Hepatocyte (in vitro differentiated cells): Measurements from ENCODE around the gene PNMA8C. TPM values are rescaled to one million over a fixed set of nuclear protein-coding genes. Genes with fewer than 3 reads are reported as not detected.

Source experiments
- DNase-seq: peaks from one replicate; pipeline ENCODE4 v3.0.0-alpha.2; 2016; ENCODE audit warnings: low spot score
- H2AFZ ChIP-seq: fragments of 200-600 bp; sonication (generic); 2 replicates; pipeline ENCODE4 v1.6.0; 2016; ENCODE audit warnings: antibody characterized with exemption, mild to moderate bottlenecking
- H3K27ac ChIP-seq: fragments of 200-600 bp; sonication (generic); 2 replicates; pipeline ENCODE4 v1.5.1; 2016; ENCODE audit warnings: mild to moderate bottlenecking
- H3K27me3 ChIP-seq: fragments of 200-600 bp; sonication (generic); 2 replicates; pipeline ENCODE4 v1.6.1; 2016
- H3K36me3 ChIP-seq: fragments of 200-600 bp; sonication (generic); replicated peaks from 2 replicates; pipeline ENCODE4 v1.5.1; 2016; ENCODE audit warnings: low read depth; ENCODE audit not compliant: insufficient read depth
- H3K4me1 ChIP-seq: fragments of 200-600 bp; sonication (generic); 2 replicates; pipeline ENCODE4 v1.5.1; 2016; ENCODE audit warnings: mild to moderate bottlenecking, moderate library complexity; ENCODE audit not compliant: insufficient read depth
- H3K4me2 ChIP-seq: fragments of 200-600 bp; sonication (generic); 2 replicates; pipeline ENCODE4 v1.6.0; 2016
- H3K4me3 ChIP-seq: fragments of 200-600 bp; sonication (generic); 2 replicates; pipeline ENCODE4 v1.5.1; 2016; ENCODE audit warnings: mild to moderate bottlenecking
- H3K79me2 ChIP-seq: fragments of 200-600 bp; sonication (generic); 2 replicates; pipeline ENCODE4 v1.6.0; 2017; ENCODE audit warnings: mild to moderate bottlenecking
- H3K9me2 ChIP-seq: fragments of 200-600 bp; sonication (generic); replicated peaks from 2 replicates; pipeline ENCODE4 v1.6.0; 2017; ENCODE audit warnings: mild to moderate bottlenecking; ENCODE audit not compliant: insufficient read depth
- H3K9me3 ChIP-seq: fragments of 200-600 bp; sonication (generic); 2 replicates; pipeline ENCODE4 v1.5.1; 2016; ENCODE audit warnings: low read depth, mild to moderate bottlenecking
- H4K20me1 ChIP-seq: fragments of 200-600 bp; sonication (generic); 2 replicates; pipeline ENCODE4 v1.6.0; 2016; ENCODE audit warnings: mild to moderate bottlenecking; ENCODE audit not compliant: insufficient read depth, poor library complexity, severe bottlenecking
- CTCF ChIP-seq: fragments of 200-600 bp; sonication (generic); IDR thresholded peaks from 2 replicates; pipeline ENCODE4 v1.5.1; 2016; ENCODE audit warnings: antibody characterized with exemption, mild to moderate bottlenecking; ENCODE audit not compliant: poor library complexity
- EZH2 ChIP-seq: fragments of 200-600 bp; sonication (generic); IDR thresholded peaks from 2 replicates; pipeline ENCODE4 v1.6.1; 2016; ENCODE audit warnings: antibody characterized with exemption, mild to moderate bottlenecking, borderline replicate concordance
- EZH2phosphoT487 ChIP-seq: fragments of 200-600 bp; sonication (generic); IDR thresholded peaks from one replicate; pipeline ENCODE4 v1.6.1; 2018; ENCODE audit warnings: antibody characterized with exemption, mild to moderate bottlenecking, low read depth, moderate library complexity; ENCODE audit not compliant: unreplicated experiment, severe bottlenecking
- WGBS: methylation state at CpG from one replicate; pipeline ENCODE4 v1.1.6; 2016; ENCODE audit warnings: low lambda C conversion rate; ENCODE audit errors: missing lambda C conversion rate; 5-methylcytosine and 5-hydroxymethylcytosine counted together
- polyA plus RNA-seq: library from polyadenylated mRNA; unstranded; fragments of >200 nt; fragmentation: Nextera tagmentation; extraction: Ambion mirVana; gene quantifications from 2 replicates; pipeline ENCODE4 v1.2.1, GENCODE V29; 2016
- total RNA-seq: library from RNA; depleted of rRNA; stranded (reverse); fragments of >200 nt; gene quantifications from 2 replicates; pipeline ENCODE4 v1.2.3, GENCODE V29; 2014

Gene PNMA8C
- total and polyA plus RNA-seq, 2 experiments from 2014 or later: 0.27 TPM; not detected in 1

DNA sequence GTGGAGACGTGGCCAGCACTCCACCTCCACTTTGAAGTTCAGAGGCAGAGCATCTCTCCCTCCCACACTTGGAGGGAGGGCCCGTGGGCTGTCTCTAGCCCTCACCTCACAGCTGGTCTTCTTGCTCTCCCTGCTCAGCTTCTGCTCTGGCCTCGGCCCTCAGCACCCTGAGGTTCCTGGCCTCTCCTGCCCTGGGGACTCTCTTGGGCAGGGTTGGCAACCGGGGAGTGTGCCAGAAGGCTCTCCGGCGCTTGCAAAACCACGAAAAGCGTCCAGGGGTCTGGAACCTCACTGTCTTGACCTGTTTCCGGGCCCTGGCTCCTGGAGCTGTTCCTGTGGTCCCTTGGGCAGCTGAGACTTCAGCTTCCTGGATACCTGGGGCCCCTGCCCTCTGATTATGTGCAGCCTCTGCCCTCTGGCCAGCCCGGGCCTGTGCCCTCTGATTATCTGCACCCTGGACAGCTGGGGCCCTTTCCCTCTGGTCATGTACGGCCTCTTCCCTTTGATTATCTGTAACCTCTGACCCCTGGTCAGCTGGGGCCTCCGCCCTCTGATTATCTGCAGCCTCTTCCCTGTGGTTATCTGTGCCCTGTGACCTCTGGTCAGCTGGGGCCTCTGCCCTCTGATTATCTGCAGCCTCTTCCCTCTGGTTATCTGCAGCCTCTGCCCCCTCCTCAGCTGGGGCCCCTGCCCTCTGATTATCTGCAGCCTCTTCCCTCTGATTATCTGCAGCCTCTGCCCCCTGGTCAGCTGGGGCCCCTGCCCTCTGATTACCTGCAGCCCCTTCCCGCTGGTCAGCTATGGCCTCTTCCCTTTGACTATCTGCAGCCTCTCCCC is 17.4 kb downstream of the PNMA8C start:
- Histone ChIP-seq H3K36me3 (no peaks in the 10 kb centered on the region), H2AFZ (no peak overlapping the region), H3K4me2 (peak overlapping the region; percentile 95), H3K9me2 (no peaks in the 10 kb centered on the region), H4K20me1 (peaks cover 21% of the 10 kb centered on the region), H3K27ac (peak overlapping the region; percentile 94), H3K4me3 (peak overlapping the region; percentile 77), H3K27me3 (no peaks in the 10 kb centered on the region), H3K9me3 (no peaks in the 10 kb centered on the region), H3K4me1 (peaks cover 63% of the 10 kb centered on the region), H3K79me2 (peaks cover 39% of the 10 kb centered on the region)
- DNase-seq: peak; percentile 4
- TF ChIP-seq EZH2 (no peak), EZH2phosphoT487 (no peak), CTCF (no peak)
- WGBS: 72% methylated on average over 13 of the region's 13 CpGs

- Histone ChIP-seq H3K27ac (no peak overlapping the region), H3K4me3 (no peak overlapping the region), H2AFZ (no peak overlapping the region), H3K4me1 (peaks cover 59% of the 10 kb centered on the region), H3K36me3 (no peaks in the 10 kb centered on the region), H4K20me1 (peaks cover 21% of the 10 kb centered on the region), H3K4me2 (peak overlapping the region; percentile 95), H3K79me2 (peaks cover 39% of the 10 kb centered on the region), H3K9me3 (no peaks in the 10 kb centered on the region), H3K9me2 (no peaks in the 10 kb centered on the region), H3K27me3 (no peaks in the 10 kb centered on the region)
- no peak for DNase-seq
- 93% methylated on average over 13 of the region's 13 CpGs for WGBS
- no peak for TF ChIP-seq EZH2phosphoT487
These were observed 18.3 kb downstream of the PNMA8C start for GRCh38 chr19:46410205-46411087.

DNA sequence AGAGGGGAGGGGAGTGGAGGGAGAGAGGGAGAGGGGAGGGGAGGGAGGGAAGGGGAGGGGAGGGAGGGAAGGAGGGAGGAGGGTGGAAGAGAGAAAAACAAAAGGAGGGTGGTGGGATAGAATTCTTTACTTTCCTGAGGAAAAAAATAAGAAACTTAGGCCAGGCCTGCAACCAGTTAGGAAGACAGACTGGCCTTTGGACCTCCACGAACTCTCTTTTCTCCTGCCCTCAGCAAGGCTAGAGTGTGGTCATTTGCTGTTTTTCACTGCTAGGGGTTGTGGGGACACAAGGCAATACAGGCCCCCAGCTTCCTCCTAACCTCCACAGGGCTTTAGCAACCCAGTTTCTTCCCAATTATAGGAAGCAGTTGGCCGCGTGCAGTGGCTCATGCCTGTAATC is 19.5 kb downstream of the PNMA8C start:
- peak overlapping the region; percentile 78 for H3K27ac ChIP-seq
- no peaks in the 10 kb centered on the region for H3K27me3 ChIP-seq
- peak; percentile 24 for DNase-seq
- WGBS: 55% methylated on average over 3 of the region's 3 CpGs
- peak overlapping the region; percentile 79 for H3K4me2 ChIP-seq
- H3K79me2 ChIP-seq: peaks cover 39% of the 10 kb centered on the region
- H3K9me3 ChIP-seq: no peaks in the 10 kb centered on the region
- peaks cover 21% of the 10 kb centered on the region for H4K20me1 ChIP-seq
- no peaks in the 10 kb centered on the region for H3K9me2 ChIP-seq
- no peaks in the 10 kb centered on the region for H3K36me3 ChIP-seq
- H3K4me1 ChIP-seq: peaks cover 64% of the 10 kb centered on the region
- no peak for TF ChIP-seq EZH2
- no peak overlapping the region for H2AFZ ChIP-seq
- H3K4me3 ChIP-seq: no peak overlapping the region

- H3K4me3 ChIP-seq: no peak overlapping the region
- H3K9me2 ChIP-seq: no peaks in the 10 kb centered on the region
- H3K27ac ChIP-seq: peak overlapping the region; percentile 89
- no peaks in the 10 kb centered on the region for H3K9me3 ChIP-seq
- H4K20me1 ChIP-seq: peaks cover 21% of the 10 kb centered on the region
- no peaks in the 10 kb centered on the region for H3K36me3 ChIP-seq
- WGBS: 6% methylated on average over 11 of the region's 11 CpGs
- peak; percentile 83 for DNase-seq
- peaks cover 59% of the 10 kb centered on the region for H3K4me1 ChIP-seq
- peak overlapping the region; percentile 79 for H3K4me2 ChIP-seq
- H2AFZ ChIP-seq: no peak overlapping the region
- no peak for TF ChIP-seq EZH2phosphoT487
- no peak for TF ChIP-seq CTCF
- no peak for TF ChIP-seq EZH2
- H3K27me3 ChIP-seq: no peaks in the 10 kb centered on the region
- H3K79me2 ChIP-seq: peaks cover 39% of the 10 kb centered on the region
These were observed 20.1 kb downstream of the PNMA8C start for GRCh38 chr19:46408664-46409039.
